Heart left ventricle (tissue), 16 donors: ENCODE results near the gene ASCL2. TPM values are rescaled to one million over a fixed set of nuclear protein-coding genes. Genes with fewer than 3 reads are reported as not detected.

Experiments
- ATAC-seq, 4 donors: fragments of 200-7000 bp; cut with Tn5 transposase; one replicate each; pipeline ENCODE4 v1.9.1; 2020 to 2022; ENCODE audit warnings: moderate library complexity in 4 of 4, mild to moderate bottlenecking in 3 of 4, moderate number of reproducible peaks in 1 of 4
- DNase-seq, 5 donors: peaks; one replicate each; pipeline ENCODE4 v3.0.0-alpha.2; 2020
- H3K27ac ChIP-seq, 12 donors: fragments of 200-600 bp; sonication (generic) in 4 of 12; one replicate each; pipeline versions ENCODE4 v1.5.0 to v1.8.0; 2016 to 2022; ENCODE audit warnings: mild to moderate bottlenecking in 2 of 12
- H3K27me3 ChIP-seq, 9 donors: fragments of 200-600 bp; sonication (generic) in 2 of 9; one replicate each; pipeline versions ENCODE4 v1.5.1 to v1.8.0; 2016 to 2022; ENCODE audit warnings: mild to moderate bottlenecking in 3 of 9
- H3K36me3 ChIP-seq, 9 donors: fragments of 200-600 bp; sonication (generic) in 2 of 9; one replicate each; pipeline versions ENCODE4 v1.5.0 to v1.8.0; 2018 to 2022; ENCODE audit warnings: mild to moderate bottlenecking in 2 of 9
- H3K4me1 ChIP-seq, 12 donors: fragments of 200-600 bp; sonication (generic) in 4 of 12; one replicate each; pipeline versions ENCODE4 v1.5.0 to v1.8.0; 2016 to 2022; ENCODE audit warnings: mild to moderate bottlenecking in 3 of 12
- H3K4me3 ChIP-seq, 12 donors: fragments of 200-600 bp; sonication (generic) in 4 of 12; one replicate each; pipeline versions ENCODE4 v1.5.0 to v1.8.0; 2017 to 2022; ENCODE audit warnings: mild to moderate bottlenecking in 9 of 12, moderate library complexity in 4 of 12
- H3K9me3 ChIP-seq, 12 donors: fragments of 200-600 bp; sonication (generic) in 4 of 12; one replicate each; pipeline versions ENCODE4 v1.5.0 to v1.8.0; 2016 to 2022; ENCODE audit warnings: mild to moderate bottlenecking in 1 of 12
- POLR2A ChIP-seq, 2 donors: fragments of 450-650 bp; IDR thresholded peaks; one replicate each; pipeline ENCODE4 v1.6.1; 2017; ENCODE audit warnings: antibody characterized with exemption in 2 of 2, mild to moderate bottlenecking in 2 of 2, moderate library complexity in 2 of 2
- WGBS, 4 donors: extraction: QIAGEN DNeasy Blood & Tissue Kit in 2 of 4; methylation state at CpG; one replicate each; pipeline versions ENCODE4 v1.1.5 to v1.1.7; 2013 to 2018; 5-methylcytosine and 5-hydroxymethylcytosine counted together
- intact Hi-C, 10 donors: fragments of 100-400 bp; cut with DNase I; formaldehyde crosslinking; loops; one replicate each; pipeline versions ENCODE4 v1.11.1 to v1.14.2; 2022
- polyA plus RNA-seq, 2 donors: library from polyadenylated mRNA; stranded (reverse); fragments of 200-250 nt; gene quantifications; one replicate each; pipeline ENCODE4 v1.2.3, GENCODE V29; 2013
- total RNA-seq, 9 donors: library from RNA; depleted of rRNA in 2 of 9; stranded (reverse); fragments of >200 nt in 2 of 9; fragmentation: NEBNext Ultra II Directional in 3 of 9; extraction: Animal tissue kit (Norgen Biotek cat#: 25700) in 3 of 9; gene quantifications; one replicate each; pipeline versions ENCODE4 v1.1.0 to v1.2.4, GENCODE V29; 2016 to 2023
- TF ChIP-seq, protein P1 (sequence below), 12 donors: fragments of 200-600 bp; sonication (generic) in 4 of 12; IDR thresholded peaks; one replicate each; pipeline versions ENCODE4 v1.5.0 to v1.8.0; 2018 to 2022; ENCODE audit warnings: antibody characterized with exemption in 12 of 12, mild to moderate bottlenecking in 5 of 12
- donor health status: ischemic (EF 13 %, LVEDD 7.1; RV severe dilation, severe dysfunction).
- donor health status: healthy with polysubstance abuse.
- donor health status: DM: no; HTN: yes; CAD: no.
- donor health status: DM: no; HTN: no; CAD: no.
- donor health status: ischemic (EF 25% LVEDD 6.9; RV normal size, moderate dysfunction).
- donor health status: ischemic (EF 25% LVEDD 5.7; RV mildly dilated, moderate dysfunction).
- donor health status: healthy.
- donor health status: DM: yes; HTN: yes; CAD: no.
- donor health status: ischemic (EF 35%, LVEDD 5.7; RV mildly dilated, moderate dysfunction).
- donor health status: nonischemic (EF 11% LVEDD 7.7; RV severe dilation, severe dysfunction).
- donor health status: DM: yes; HTN: yes; CAD: no.
- donor health status: PGD.
- donor health status: ischemic (EF 29% LVEDD 5.4; RV normal size, mild dysfunction).
- donor health status: nonischemic (EF 23%, LVEDD 6.1; RV moderate dilation, normal function).

Gene ASCL2
- total and polyA plus RNA-seq, 11 donors, result 0.07 to 2.3 (median 0.43) TPM; not detected in 7

DNA sequence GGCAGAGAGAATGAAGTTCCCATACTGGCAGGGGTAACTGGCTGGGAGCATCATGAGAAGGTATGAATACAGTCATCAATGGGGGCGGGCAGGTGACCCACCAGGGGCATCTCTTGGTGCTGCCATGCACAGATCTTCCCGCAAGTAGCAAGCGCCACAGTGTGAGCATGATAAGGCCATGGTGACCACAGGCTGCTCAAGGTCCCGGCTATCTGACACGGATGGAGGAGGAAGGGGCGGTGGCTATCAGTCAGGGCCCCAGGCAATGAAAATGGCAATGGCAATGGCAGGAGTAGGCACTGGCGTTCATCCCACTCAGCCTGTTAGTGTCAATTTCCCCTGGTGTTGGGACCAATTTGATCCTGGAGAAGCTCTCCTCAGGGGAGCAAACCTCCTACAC, 21.6 kb downstream of the ASCL2 start:
- Histone ChIP-seq H3K36me3 (no peaks in the 10 kb centered on the region), H3K9me3 (no peaks in the 10 kb centered on the region), H3K4me3 (no peak overlapping the region), H3K27me3 (peaks cover 0 to 20% (median 3%) of the 10 kb centered on the region in 9 donors), H3K4me1 (no peaks in the 10 kb centered on the region), H3K27ac (no peak overlapping the region)
- ATAC-seq (no peak), DNase-seq (peak in 1 of 5 donors; percentile 32)
- no peak for TF ChIP-seq POLR2A (IDR thresholded peaks at IDR 0.05)
- TF ChIP-seq, protein P1, sequence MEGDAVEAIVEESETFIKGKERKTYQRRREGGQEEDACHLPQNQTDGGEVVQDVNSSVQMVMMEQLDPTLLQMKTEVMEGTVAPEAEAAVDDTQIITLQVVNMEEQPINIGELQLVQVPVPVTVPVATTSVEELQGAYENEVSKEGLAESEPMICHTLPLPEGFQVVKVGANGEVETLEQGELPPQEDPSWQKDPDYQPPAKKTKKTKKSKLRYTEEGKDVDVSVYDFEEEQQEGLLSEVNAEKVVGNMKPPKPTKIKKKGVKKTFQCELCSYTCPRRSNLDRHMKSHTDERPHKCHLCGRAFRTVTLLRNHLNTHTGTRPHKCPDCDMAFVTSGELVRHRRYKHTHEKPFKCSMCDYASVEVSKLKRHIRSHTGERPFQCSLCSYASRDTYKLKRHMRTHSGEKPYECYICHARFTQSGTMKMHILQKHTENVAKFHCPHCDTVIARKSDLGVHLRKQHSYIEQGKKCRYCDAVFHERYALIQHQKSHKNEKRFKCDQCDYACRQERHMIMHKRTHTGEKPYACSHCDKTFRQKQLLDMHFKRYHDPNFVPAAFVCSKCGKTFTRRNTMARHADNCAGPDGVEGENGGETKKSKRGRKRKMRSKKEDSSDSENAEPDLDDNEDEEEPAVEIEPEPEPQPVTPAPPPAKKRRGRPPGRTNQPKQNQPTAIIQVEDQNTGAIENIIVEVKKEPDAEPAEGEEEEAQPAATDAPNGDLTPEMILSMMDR (IDR thresholded peaks at IDR 0.05), result no peak
- 88 to 91% (median 89%) methylated on average over 7 of the region's 7 CpGs for WGBS, 4 donors
- intact Hi-C loops, result no loop called here

DNA sequence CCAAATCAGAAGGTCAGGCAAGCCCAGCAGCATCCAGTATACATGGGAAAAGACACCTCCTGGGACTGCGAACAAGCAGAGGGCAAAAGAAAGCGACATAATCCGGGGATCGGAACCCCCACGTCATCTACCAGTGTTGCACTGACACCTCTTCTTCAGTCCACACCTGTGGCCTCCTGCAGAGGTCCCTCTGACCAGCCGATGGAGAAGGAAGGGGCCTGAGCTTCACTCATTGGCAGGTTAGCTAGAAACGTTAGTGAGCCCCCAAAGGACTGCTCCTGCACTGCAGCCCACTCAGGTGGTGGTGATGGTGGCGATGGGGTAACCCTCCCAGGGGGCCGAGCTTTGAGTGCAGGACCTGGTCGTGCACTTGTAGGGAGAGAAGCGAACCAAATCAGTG, 22.1 kb downstream of the ASCL2 start:
- Histone ChIP-seq H3K27me3 (peaks cover 0 to 20% (median 3%) of the 10 kb centered on the region in 9 donors), H3K36me3 (no peaks in the 10 kb centered on the region), H3K9me3 (peaks cover 0 to under 1% (median 0%) of the 10 kb centered on the region in 12 donors), H3K27ac (no peak overlapping the region), H3K4me1 (no peaks in the 10 kb centered on the region), H3K4me3 (no peak overlapping the region)
- peak in 1 of 5 donors; percentile 28 for DNase-seq
- intact Hi-C loops, result no loop called here
- no peak for ATAC-seq
- WGBS, 4 donors, result 84 to 89% (median 87%) methylated on average over 11 of the region's 11 CpGs
- no peak for TF ChIP-seq POLR2A (IDR thresholded peaks at IDR 0.05)
- TF ChIP-seq, protein P1 (IDR thresholded peaks at IDR 0.05), result no peak

DNA sequence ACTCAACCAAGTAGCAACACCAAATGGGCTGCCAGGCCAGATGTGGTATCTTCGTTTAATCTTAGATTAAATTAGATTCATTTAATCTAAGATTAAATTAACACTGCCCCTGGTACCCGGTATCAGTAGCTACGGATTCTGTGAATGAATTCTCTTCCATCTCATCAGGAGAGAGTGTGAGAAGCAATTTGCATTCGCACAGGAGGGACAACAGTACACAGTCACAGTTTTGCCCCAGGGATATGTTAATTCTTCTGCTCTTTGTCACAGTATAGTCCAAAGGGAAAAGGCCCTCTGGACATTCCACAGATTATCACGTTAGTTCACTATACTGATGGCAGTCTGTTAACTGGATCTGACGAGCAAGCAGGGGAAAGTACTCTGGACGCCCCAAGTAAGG, 22.9 kb downstream of the ASCL2 start:
- peaks cover 0 to 8% (median 2%) of the 10 kb centered on the region in 12 donors for H3K9me3 ChIP-seq
- no peak overlapping the region for H3K4me3 ChIP-seq
- 59 to 73% (median 68%) methylated on average over 7 of the region's 7 CpGs for WGBS, 4 donors
- H3K27ac ChIP-seq, result no peak overlapping the region
- TF ChIP-seq, protein P1 (IDR thresholded peaks at IDR 0.05), result no peak
- TF ChIP-seq POLR2A (IDR thresholded peaks at IDR 0.05), result no peak
- DNase-seq, result no peak
- no peak for ATAC-seq
- no peaks in the 10 kb centered on the region for H3K36me3 ChIP-seq
- H3K27me3 ChIP-seq, result peaks cover 0 to 20% (median 3%) of the 10 kb centered on the region in 9 donors
- H3K4me1 ChIP-seq, result no peaks in the 10 kb centered on the region
- intact Hi-C loops, result no loop called here

DNA sequence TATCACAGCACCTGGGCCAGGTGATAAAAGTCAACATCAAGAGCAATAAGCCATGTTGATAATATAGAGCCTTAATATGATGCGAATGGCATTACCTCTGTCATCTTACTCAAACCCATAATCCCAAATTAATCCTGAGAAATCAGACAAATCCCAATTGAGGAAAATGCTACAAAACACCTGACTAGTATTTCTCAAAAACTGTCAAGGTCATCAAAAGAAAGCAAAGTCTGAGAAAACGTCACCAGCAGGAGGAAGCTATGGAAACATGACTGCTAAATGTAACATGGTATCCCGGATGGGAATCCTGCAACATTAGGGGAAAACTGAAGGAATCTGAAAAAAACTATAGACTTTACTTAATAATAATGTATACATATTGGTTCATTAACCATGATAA, 29.6 kb downstream of the ASCL2 start:
- intact Hi-C loops, result no loop called here
- Histone ChIP-seq H3K36me3 (no peaks in the 10 kb centered on the region), H3K4me3 (no peak overlapping the region), H3K27ac (no peak overlapping the region), H3K9me3 (peaks cover 0 to 18% (median 8%) of the 10 kb centered on the region in 12 donors), H3K4me1 (no peaks in the 10 kb centered on the region), H3K27me3 (peaks cover 0 to 3% (median 0%) of the 10 kb centered on the region in 9 donors)
- no peak for ATAC-seq
- TF ChIP-seq, protein P1 (IDR thresholded peaks at IDR 0.05), result no peak
- TF ChIP-seq POLR2A (IDR thresholded peaks at IDR 0.05), result no peak
- no peak for DNase-seq
- 70 to 88% (median 78%) methylated on average over 3 of the region's 3 CpGs for WGBS, 4 donors
